A549 treated with RU486 at 1 μM for 4 hours (cell line): ENCODE results near the gene PPP2R5C. TPM values are rescaled to one million over a fixed set of nuclear protein-coding genes. Genes with fewer than 3 reads are reported as not detected.

Experiments used
- total RNA-seq: library from RNA; stranded (reverse); fragments of 200-300 nt; extraction: Qiagen RNA extraction; gene quantifications from 5 replicates; pipeline ENCODE4 v1.2.3, GENCODE V29; 2022; ENCODE audit warnings: low read depth

The PPP2R5C gene
- 59.2 to 74.7 TPM (median 70.6 TPM) in 5 replicates for total RNA-seq

GRCh38 chr14:101761032-101761880 lies at the start of gene PPP2R5C:
TSS of gene PPP2R5C (plus strand) at chr14:101761709. CDS start at chr14:101761894, 185 bp downstream.

GRCh38 chr14:101964297-101965180 lies 203.0 kb downstream of the PPP2R5C start, which contains the start of gene DYNC1H1:
TSS of gene DYNC1H1 (plus strand) at chr14:101964573. CDS start at chr14:101964692, 119 bp downstream.

Other genes with a start within 250 kb of the PPP2R5C start
- gene DIO3, start 200.2 kb upstream of the PPP2R5C start, total RNA-seq = 0.12 TPM in 1 of 5 replicates, not detected in the others
- 204 to 253 TPM (median 221 TPM) in 5 replicates for gene DYNC1H1, start 202.9 kb downstream of the PPP2R5C start, total RNA-seq